Stimulated activated naive B cell treated with anti-CD40 and anti-IgM and Interleukin-4, amounts not matched to agents 10 μg/mL and 1 μg/mL and 100 μg/mL, for 72 hours (primary cell): ENCODE results near the gene SPHK1.
A peak's percentile ranks its signal among the peaks of the same experiment; 100 is the strongest.

ENCODE experiments used
- ATAC-seq, 2 donors: fragments of 150-1000 bp; cut with Tn5 transposase; replicated peaks; 2 replicates each; pipeline ENCODE4 v1.10.0; 2021; ENCODE audit warnings: moderate library complexity in 1 of 2
- DNase-seq: peaks from one replicate; pipeline ENCODE4 v3.0.0; 2021
- H3K27ac Mint-ChIP-seq: one replicate; pipeline ENCODE4 v1.8.0; 2022; ENCODE audit warnings: mild to moderate bottlenecking, mixed read lengths
- H3K27me3 Mint-ChIP-seq, 2 donors: one replicate each; pipeline ENCODE4 v1.8.0; 2022; ENCODE audit warnings: mixed read lengths in 2 of 2
- H3K36me3 Mint-ChIP-seq, 2 donors: one replicate each; pipeline ENCODE4 v1.8.0; 2022; ENCODE audit warnings: mixed read lengths in 2 of 2, mild to moderate bottlenecking in 1 of 2
- H3K4me1 Mint-ChIP-seq, 2 donors: one replicate each; pipeline ENCODE4 v1.8.0; 2022; ENCODE audit warnings: mixed read lengths in 2 of 2, mild to moderate bottlenecking in 1 of 2
- H3K4me3 Mint-ChIP-seq, 2 donors: one replicate each; pipeline ENCODE4 v1.8.0; 2022; ENCODE audit warnings: mild to moderate bottlenecking in 2 of 2, mixed read lengths in 2 of 2, moderate library complexity in 1 of 2
- H3K9me3 Mint-ChIP-seq, 2 donors: one replicate each; pipeline ENCODE4 v1.8.0; 2022; ENCODE audit warnings: mixed read lengths in 2 of 2, mild to moderate bottlenecking in 1 of 2

Gene SPHK1

DNA sequence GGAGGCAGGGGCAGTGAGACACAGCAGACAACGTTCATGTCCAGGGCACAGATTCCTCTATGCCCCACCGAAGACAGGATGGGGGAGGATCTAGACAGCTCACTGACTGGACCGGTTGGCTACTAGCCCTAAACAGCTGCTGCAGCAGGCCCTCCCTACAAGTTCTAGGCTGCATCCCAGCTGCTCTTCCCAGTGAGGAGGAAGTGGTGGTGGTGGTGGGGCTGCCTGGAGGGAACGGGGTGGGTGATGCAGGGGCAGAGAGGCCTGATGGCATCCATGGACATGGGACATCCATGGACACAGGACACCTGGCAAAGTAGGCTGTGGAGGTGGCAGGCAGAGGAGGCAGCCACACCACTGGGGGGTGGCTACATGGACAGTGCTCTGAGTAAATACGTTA lies 18.3 kb downstream of the SPHK1 start:
- Mint-ChIP-seq H3K4me1 (peaks cover 26 to 42% of the 10 kb centered on the region in 2 donors), H3K27me3 (no peaks in the 10 kb centered on the region), H3K4me3 (no peak overlapping the region), H3K27ac (peak overlapping the region; percentile 2), H3K36me3 (peaks cover 53 to 71% of the 10 kb centered on the region in 2 donors), H3K9me3 (no peaks in the 10 kb centered on the region)
- no peak for ATAC-seq
- no peak for DNase-seq

DNA sequence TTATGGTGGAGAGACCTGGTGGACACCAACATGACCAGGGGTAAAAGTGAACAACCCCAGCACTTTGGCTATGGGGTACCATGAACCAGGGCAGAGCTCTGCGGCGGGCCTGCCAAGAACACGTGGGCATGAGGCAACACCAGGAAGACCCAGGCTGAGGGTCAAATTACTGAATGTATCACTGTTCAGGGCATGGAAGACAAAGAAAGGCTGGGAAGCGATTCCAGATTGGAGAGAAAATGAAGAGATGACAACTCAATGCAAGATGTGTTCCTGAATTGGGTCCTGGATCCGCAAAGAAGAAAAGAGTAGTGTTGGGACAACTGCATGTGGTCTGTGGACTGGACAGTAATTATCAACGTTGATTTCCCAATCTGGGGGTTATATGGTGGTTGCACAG lies 19.8 kb downstream of the SPHK1 start:
- H3K36me3 Mint-ChIP-seq, result peaks cover 43 to 57% of the 10 kb centered on the region in 2 donors

DNA sequence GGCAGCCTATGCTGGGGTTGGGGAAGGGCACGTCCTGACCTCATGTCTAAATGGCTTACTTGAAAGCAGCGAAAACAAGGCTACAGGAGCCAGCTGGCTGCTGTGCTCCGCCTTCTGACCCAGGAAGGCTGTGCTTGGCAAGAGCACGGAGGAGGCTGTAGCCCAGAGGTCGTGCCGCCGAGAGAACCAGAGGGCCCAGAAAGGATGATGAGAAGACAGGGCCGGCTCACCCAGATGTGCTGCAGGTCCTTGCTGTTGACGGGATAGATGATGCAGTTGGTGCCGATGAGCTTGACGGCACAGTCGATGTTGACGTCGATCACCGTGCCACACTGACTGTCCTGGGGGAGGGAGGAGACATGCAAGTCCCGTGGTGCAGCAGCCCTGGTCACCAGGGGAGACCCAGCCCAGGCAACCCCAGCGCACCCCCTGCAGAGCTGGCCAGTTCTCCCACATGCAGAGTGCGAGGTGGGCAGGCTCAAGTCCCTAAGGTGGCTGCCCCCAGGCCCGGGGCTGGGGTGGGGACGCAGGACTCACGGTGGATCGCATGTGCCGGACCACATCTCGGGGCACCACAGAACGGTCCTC lies 20.7 kb downstream of the SPHK1 start:
- no peak for DNase-seq
- peaks cover 41 to 57% of the 10 kb centered on the region in 2 donors for H3K36me3 Mint-ChIP-seq
- ATAC-seq, result no peak
- no peaks in the 10 kb centered on the region for H3K27me3 Mint-ChIP-seq
- no peaks in the 10 kb centered on the region for H3K9me3 Mint-ChIP-seq
- H3K4me3 Mint-ChIP-seq, result no peak overlapping the region
- no peak overlapping the region for H3K27ac Mint-ChIP-seq
- peaks cover 35 to 59% of the 10 kb centered on the region in 2 donors for H3K4me1 Mint-ChIP-seq

More for the DNA sequence above, 19.8 kb downstream of the SPHK1 start:
- no peaks in the 10 kb centered on the region for H3K27me3 Mint-ChIP-seq
- ATAC-seq (no peak), DNase-seq (no peak)
- H3K9me3 Mint-ChIP-seq, result no peaks in the 10 kb centered on the region
- H3K4me1 Mint-ChIP-seq, result peaks cover 33 to 50% of the 10 kb centered on the region in 2 donors
- no peak overlapping the region for H3K4me3 Mint-ChIP-seq
- no peak overlapping the region for H3K27ac Mint-ChIP-seq

DNA sequence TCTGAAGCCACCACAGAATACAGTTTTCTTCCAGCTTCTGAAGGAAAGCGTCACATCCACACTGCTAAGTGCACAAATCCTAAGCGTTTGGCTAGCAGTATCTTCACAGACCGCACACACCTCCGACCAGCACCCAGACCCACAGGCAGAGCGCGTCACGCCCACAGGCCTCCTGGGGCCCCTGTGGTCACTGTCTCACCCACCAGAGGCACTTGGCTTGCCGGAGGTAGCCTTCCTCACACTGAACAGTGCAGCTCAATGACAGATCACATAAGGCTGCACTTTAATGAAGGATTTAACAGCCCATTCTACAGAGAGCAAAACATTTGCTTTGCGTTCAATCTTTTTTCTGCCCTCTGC lies 21.2 kb downstream of the SPHK1 start:
- no peak overlapping the region for H3K4me3 Mint-ChIP-seq
- peaks cover 42 to 55% of the 10 kb centered on the region in 2 donors for H3K36me3 Mint-ChIP-seq
- H3K9me3 Mint-ChIP-seq, result no peaks in the 10 kb centered on the region
- H3K27ac Mint-ChIP-seq, result no peak overlapping the region
- ATAC-seq (peak; percentile 65 to 67), DNase-seq (peak; percentile 28)
- peaks cover 38 to 60% of the 10 kb centered on the region in 2 donors for H3K4me1 Mint-ChIP-seq
- no peaks in the 10 kb centered on the region for H3K27me3 Mint-ChIP-seq

DNA sequence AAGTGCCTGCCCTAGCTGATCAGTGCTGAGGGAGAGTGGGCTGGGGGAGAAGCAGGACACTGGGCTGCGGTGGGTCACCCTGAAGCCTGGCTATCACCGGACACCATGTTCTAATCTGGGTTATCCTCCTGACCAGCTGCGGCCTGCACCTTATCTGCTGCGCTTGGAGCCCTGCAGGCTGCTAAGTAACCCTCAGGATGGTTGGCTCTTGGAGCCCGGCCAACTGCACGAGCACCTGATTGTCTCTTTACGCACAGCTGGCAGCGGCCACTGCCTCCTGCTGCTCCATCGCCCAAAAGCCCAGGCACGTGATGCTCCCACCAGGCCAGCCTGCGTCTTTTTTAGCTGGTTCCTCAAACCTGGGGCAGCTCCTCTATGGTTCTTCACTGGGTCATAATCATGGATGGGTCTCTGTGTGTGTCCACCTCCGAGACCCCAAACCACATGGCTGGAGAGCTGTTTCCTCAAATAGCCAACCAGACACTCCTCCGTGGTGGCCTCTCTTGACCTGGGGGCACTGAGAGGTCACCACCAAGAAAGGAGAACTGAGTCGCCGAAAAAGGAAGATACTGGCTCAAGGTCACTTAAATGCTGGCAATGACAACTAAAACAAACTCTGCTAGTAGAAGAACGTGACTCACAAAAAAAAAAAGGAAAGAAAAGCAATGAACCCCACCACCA lies 21.7 kb downstream of the SPHK1 start:
- Mint-ChIP-seq H3K27ac (peak overlapping the region; percentile 4), H3K9me3 (no peaks in the 10 kb centered on the region), H3K27me3 (no peaks in the 10 kb centered on the region), H3K4me1 (peaks cover 38 to 60% of the 10 kb centered on the region in 2 donors), H3K36me3 (peaks cover 37 to 50% of the 10 kb centered on the region in 2 donors), H3K4me3 (peak overlapping the region; percentile 7 to 37)
- DNase-seq, result peak; percentile 28
- peak; percentile 76 to 78 for ATAC-seq

DNA sequence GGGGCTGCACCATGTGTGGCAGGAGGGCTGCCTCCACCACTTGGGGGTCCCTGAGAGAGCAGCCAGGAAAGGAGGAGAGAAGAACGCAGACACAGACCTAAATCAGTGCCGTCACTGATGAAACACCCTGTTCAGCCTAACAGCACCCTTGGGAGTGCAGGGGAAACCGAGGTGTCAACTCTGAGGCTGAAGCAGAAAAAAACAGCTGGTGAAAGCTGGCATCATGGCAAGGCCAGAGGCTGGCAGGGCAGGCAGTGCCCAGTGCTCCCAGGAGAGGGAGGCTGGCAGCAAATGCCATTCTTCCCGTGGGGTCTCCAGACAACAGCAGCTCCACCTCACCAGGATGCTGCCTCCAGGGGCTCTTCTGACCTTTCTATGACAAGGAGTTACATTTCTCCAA lies 23.1 kb downstream of the SPHK1 start:
- no peaks in the 10 kb centered on the region for H3K27me3 Mint-ChIP-seq
- H3K4me3 Mint-ChIP-seq, result no peak overlapping the region
- no peak for DNase-seq
- peaks cover 27 to 39% of the 10 kb centered on the region in 2 donors for H3K36me3 Mint-ChIP-seq
- H3K4me1 Mint-ChIP-seq, result peaks cover 38 to 60% of the 10 kb centered on the region in 2 donors
- no peaks in the 10 kb centered on the region for H3K9me3 Mint-ChIP-seq
- no peak overlapping the region for H3K27ac Mint-ChIP-seq
- ATAC-seq, result no peak

DNA sequence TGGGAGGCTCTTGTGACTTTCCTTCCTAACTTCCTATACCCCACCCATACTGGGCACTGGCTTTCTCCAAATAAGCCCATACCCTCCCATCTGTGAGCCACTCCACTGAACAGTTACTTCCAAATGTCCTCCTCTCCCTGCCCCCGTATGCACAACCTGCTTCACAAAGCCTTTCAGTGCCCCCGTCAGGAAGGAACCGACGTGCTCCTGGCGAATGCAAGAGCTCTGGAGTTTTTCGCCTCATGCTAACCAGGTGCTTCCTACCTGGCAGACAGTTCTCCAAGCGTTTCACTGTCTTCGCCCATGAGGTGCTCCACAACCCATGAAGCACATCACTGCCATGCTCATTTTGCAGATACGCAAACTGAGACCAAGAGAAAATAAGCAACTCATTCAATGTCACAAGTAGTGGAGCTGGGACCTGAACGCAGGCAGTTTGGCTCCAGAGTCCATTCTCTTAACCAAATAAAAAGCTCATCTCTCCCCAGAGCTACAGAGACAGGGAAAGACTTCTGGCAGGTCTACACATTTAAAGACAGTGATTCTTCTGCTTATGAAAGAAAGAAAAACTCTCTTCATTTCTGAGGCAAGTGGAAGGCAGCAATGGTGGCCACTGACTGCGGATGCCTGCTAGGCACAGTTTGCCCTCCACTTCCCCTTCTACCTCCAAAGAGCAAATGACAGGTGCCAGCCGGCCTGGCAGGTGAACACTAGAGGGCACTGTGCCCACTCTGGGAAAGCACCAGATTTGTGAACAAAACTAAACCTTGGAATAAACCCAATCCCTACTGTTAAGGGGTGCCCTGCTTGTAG lies 23.8 kb downstream of the SPHK1 start:
- H3K9me3 Mint-ChIP-seq, result no peaks in the 10 kb centered on the region
- H3K36me3 Mint-ChIP-seq, result peaks cover 24 to 33% of the 10 kb centered on the region in 2 donors
- H3K4me3 Mint-ChIP-seq, result no peak overlapping the region
- no peaks in the 10 kb centered on the region for H3K27me3 Mint-ChIP-seq
- H3K4me1 Mint-ChIP-seq, result peaks cover 38 to 60% of the 10 kb centered on the region in 2 donors
- H3K27ac Mint-ChIP-seq, result no peak overlapping the region
- DNase-seq (peak; percentile 53), ATAC-seq (peak; percentile 79 to 82)

DNA sequence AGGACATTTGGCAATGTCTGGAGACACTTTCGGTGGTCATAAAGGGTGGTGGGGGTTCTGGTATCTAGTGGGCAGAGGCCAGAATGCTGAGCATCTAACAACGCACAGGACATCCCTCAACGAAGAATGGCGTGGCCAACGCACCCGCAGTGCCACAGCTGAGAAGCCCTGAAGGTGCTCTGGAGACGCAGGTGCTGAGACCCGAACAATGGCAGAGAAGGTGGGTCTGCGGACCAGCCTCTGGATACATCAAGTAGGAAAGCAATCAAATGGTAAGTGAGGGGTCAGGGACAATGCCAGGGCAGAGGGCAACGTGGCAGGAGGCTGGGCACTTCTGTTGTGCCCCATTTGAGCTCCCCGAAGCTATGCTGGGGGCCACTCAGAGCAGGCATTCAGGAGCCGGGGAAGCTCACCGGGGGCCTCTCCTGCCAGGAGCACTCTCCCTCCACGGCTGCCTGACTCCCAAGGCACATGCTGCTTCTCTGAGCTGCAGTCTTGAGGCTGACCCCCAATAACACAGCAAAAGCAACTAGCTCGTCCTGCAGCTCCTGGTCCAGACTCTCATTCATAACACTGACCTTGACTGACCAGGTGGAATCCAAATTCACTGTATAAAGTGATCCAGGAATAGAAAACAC lies 26.0 kb downstream of the SPHK1 start:
- H3K4me3 Mint-ChIP-seq, result no peak overlapping the region
- peaks cover 14% of the 10 kb centered on the region in 2 donors for H3K36me3 Mint-ChIP-seq
- no peaks in the 10 kb centered on the region for H3K9me3 Mint-ChIP-seq
- H3K27me3 Mint-ChIP-seq, result no peaks in the 10 kb centered on the region
- H3K4me1 Mint-ChIP-seq, result peaks cover 40 to 67% of the 10 kb centered on the region in 2 donors
- DNase-seq (no peak), ATAC-seq (no peak)
- no peak overlapping the region for H3K27ac Mint-ChIP-seq

DNA sequence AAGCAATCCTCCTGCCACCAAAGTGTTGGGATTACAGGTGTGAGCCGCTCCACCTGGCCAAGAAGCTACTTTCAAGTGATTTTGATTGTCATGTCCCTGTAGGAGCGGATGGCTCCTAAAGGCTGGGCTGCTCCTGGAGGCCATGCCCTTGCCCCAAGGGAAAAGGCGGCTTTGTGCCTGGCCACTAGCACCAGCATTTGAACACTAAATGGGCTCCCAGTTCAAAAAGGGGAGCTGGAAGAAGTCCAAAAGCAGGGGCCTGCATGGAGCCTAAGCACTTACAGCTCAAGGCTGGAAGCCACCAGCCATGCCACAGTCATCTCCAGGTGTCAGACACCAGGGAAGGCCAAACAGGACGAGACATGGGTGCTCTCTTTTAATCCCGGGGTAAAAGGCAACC lies 26.8 kb downstream of the SPHK1 start:
- Mint-ChIP-seq H3K27me3 (no peaks in the 10 kb centered on the region), H3K4me1 (peaks cover 32 to 60% of the 10 kb centered on the region in 2 donors), H3K4me3 (no peak overlapping the region), H3K27ac (no peak overlapping the region), H3K9me3 (no peaks in the 10 kb centered on the region), H3K36me3 (peaks cover 11 to 12% of the 10 kb centered on the region in 2 donors)
- ATAC-seq, result no peak
- DNase-seq, result no peak

DNA sequence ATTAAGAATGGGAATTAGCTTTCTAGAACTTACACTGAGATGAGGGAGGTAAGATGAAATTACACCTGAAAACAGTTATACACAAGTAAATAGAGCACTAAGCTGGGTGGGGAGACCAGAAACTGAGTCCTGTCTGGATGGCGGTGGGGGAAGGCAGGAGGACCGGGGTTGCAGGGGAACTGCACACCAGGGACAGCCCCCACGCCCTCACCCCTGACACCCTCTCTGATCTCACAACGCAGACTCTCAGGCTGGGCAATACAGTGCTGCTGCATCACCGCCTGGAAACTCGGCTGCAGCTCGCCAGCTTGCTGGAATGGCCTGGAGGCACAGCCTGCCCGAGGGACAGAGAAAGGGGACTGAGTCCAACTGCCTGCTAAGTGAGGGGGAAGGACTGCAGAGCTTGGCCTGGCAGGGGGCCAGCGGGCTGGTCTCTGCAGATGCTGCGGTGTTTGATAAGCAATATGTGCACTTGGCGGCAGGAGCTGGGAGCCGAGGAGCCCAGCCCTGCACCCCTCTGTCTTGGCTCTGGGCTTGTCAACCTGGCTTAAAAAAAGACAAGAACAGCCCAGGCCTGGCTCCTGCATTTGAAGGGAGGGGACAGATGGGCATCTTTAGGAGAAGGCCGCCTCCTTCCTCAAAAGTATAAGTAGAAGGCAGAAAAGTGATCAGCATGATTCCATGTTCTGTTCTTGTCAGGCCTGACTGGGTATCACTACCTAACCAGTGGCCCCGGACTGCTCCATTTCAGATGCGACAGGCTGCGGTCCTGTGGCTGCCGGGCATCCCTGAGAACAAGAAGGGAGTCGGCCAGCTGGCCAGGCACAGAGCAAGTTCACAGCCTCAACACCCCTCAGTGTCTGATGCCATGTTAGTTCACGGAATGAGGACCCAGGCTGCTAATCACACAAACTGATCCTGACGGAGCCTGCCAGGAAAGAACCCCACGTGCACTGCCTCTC lies 30.2 kb downstream of the SPHK1 start:
- H3K36me3 Mint-ChIP-seq, result peaks cover 16 to 20% of the 10 kb centered on the region in 2 donors
- DNase-seq, result no peak
- no peaks in the 10 kb centered on the region for H3K27me3 Mint-ChIP-seq
- no peak overlapping the region for H3K4me3 Mint-ChIP-seq
- peaks cover 29 to 55% of the 10 kb centered on the region in 2 donors for H3K4me1 Mint-ChIP-seq
- H3K9me3 Mint-ChIP-seq, result no peaks in the 10 kb centered on the region
- peak overlapping the region; percentile 31 for H3K27ac Mint-ChIP-seq
- ATAC-seq, result peak; percentile 48 to 57

DNA sequence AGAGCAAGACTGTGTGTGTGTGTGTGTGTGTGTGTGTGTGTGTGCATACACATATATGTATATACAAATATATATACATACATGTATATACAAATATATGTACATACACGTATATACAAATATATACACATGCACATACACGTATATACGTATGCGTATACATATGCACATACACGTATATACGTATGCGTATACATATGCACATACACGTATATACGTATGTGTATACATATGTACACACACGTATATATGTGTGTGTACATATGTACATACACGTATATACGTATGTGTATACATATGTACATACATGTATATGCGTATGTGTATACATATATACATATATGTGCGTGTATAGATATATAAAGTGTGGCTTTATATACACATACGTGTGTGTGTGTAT lies 31.4 kb downstream of the SPHK1 start:
- H3K9me3 Mint-ChIP-seq, result no peaks in the 10 kb centered on the region
- H3K27me3 Mint-ChIP-seq, result no peaks in the 10 kb centered on the region
- H3K4me3 Mint-ChIP-seq, result no peak overlapping the region
- ATAC-seq, result no peak
- DNase-seq, result no peak
- no peak overlapping the region for H3K27ac Mint-ChIP-seq
- H3K36me3 Mint-ChIP-seq, result peaks cover 10 to 20% of the 10 kb centered on the region in 2 donors
- peaks cover 35 to 61% of the 10 kb centered on the region in 2 donors for H3K4me1 Mint-ChIP-seq

DNA sequence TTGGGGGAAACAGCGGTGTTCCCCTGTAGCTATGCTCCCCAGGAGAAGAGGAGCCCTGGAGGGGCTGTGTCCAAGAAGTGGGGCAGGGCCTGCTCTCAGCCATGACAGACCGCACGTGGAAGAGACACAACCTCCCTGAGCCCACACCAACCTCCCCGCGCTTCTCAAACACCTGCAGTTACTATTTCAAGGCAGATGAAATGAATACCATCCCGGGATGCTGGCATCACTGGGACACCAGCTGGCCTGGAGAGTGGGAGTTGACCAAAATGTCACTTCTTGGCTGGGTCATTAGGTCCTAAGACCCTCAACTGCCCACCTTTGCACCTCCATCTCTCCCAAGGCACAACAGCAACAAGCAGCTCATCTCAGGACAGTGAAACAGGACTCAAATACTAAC lies 32.0 kb downstream of the SPHK1 start:
- Mint-ChIP-seq H3K9me3 (no peaks in the 10 kb centered on the region), H3K27me3 (no peaks in the 10 kb centered on the region), H3K36me3 (peaks cover 11 to 24% of the 10 kb centered on the region in 2 donors), H3K4me1 (peaks cover 38 to 67% of the 10 kb centered on the region in 2 donors), H3K27ac (no peak overlapping the region), H3K4me3 (no peak overlapping the region)
- ATAC-seq (no peak), DNase-seq (no peak)

DNA sequence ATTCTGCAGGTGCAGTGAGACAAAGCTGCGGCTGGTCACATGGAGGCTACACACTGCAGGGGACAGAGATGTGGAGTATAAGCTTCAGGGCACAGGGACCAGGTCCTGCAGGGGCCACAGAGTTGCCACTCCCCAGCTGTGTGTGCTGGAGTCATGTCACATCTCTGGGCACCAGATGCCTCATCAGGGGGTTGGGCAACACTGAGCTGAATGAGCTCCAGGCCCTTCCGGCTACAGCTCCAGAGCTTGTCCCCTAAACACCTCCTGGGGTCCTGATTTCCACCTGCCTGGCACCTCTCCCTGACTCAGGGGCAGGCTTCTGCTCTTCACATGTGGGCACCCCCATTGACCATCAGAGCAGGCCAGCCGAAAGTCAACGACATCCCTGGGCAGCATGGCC lies 32.5 kb downstream of the SPHK1 start:
- Mint-ChIP-seq H3K4me1 (peaks cover 41 to 71% of the 10 kb centered on the region in 2 donors), H3K27me3 (no peaks in the 10 kb centered on the region), H3K4me3 (no peak overlapping the region), H3K36me3 (peaks cover 15 to 29% of the 10 kb centered on the region in 2 donors), H3K9me3 (no peaks in the 10 kb centered on the region), H3K27ac (no peak overlapping the region)
- ATAC-seq (no peak), DNase-seq (no peak)
